ENCODE results near the gene RBM23.

DNA sequence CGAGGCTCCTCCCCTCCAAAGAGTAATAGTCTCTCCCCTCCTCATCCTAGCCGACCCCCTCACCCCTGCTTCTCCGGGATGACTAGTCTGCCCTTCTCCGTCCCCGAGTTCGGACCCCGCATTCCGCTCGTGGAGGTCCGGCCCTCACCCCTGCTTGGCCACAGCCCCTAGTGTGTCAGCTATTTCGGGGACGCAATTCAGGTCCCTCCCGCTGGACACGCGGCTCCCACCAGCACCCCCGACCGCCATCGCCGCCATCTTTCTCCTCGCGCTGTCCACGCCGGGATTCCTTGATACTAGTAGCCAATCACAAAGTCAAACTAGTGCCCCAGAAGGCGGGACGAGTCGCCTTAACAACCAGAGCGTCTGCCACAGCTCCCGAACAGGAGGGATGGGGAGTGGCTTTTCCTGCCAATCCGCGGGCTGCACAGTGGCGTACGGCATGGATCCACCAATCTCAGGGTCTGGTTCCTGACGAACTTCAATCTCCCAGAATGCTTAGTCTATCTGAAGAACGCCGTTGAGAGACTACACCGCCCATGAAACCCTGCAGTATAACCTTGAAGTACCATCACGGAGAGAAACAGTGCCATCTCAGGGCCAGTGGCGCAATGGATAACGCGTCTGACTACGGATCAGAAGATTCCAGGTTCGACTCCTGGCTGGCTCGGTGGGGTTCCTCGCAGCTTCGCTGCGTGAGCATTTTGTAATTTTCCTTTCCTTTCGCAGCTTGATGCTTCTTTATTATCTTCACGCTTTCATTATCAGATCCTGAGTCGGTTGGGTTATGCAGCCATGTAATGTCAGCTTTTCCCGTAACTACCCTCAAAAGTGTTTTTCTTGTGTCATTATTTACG lies 10.4 kb upstream of the RBM23 start, which contains the start of gene PRMT5:
- TF ChIP-seq, protein P1, sequence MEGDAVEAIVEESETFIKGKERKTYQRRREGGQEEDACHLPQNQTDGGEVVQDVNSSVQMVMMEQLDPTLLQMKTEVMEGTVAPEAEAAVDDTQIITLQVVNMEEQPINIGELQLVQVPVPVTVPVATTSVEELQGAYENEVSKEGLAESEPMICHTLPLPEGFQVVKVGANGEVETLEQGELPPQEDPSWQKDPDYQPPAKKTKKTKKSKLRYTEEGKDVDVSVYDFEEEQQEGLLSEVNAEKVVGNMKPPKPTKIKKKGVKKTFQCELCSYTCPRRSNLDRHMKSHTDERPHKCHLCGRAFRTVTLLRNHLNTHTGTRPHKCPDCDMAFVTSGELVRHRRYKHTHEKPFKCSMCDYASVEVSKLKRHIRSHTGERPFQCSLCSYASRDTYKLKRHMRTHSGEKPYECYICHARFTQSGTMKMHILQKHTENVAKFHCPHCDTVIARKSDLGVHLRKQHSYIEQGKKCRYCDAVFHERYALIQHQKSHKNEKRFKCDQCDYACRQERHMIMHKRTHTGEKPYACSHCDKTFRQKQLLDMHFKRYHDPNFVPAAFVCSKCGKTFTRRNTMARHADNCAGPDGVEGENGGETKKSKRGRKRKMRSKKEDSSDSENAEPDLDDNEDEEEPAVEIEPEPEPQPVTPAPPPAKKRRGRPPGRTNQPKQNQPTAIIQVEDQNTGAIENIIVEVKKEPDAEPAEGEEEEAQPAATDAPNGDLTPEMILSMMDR (IDR thresholded peaks at IDR 0.05) = no peak
- TF ChIP-seq POLR2A (IDR thresholded peaks at IDR 0.05; ENCODE audit: low read depth) (peak; percentile 63), POLR2AphosphoS5 (IDR thresholded peaks at IDR 0.05) (peak; percentile 86 to 89)
